Hepatocyte (in vitro differentiated cells): ENCODE measurements around the gene VPS72. TPM values are rescaled to one million over a fixed set of nuclear protein-coding genes. Genes with fewer than 3 reads are reported as not detected.

Source experiments
- DNase-seq: peaks from one replicate; pipeline ENCODE4 v3.0.0-alpha.2; 2016; ENCODE audit warnings: low spot score
- H2AFZ ChIP-seq: fragments of 200-600 bp; sonication (generic); 2 replicates; pipeline ENCODE4 v1.6.0; 2016; ENCODE audit warnings: antibody characterized with exemption, mild to moderate bottlenecking
- H3K27ac ChIP-seq: fragments of 200-600 bp; sonication (generic); 2 replicates; pipeline ENCODE4 v1.5.1; 2016; ENCODE audit warnings: mild to moderate bottlenecking
- H3K27me3 ChIP-seq: fragments of 200-600 bp; sonication (generic); 2 replicates; pipeline ENCODE4 v1.6.1; 2016
- H3K36me3 ChIP-seq: fragments of 200-600 bp; sonication (generic); replicated peaks from 2 replicates; pipeline ENCODE4 v1.5.1; 2016; ENCODE audit warnings: low read depth; ENCODE audit not compliant: insufficient read depth
- H3K4me1 ChIP-seq: fragments of 200-600 bp; sonication (generic); 2 replicates; pipeline ENCODE4 v1.5.1; 2016; ENCODE audit warnings: mild to moderate bottlenecking, moderate library complexity; ENCODE audit not compliant: insufficient read depth
- H3K4me2 ChIP-seq: fragments of 200-600 bp; sonication (generic); 2 replicates; pipeline ENCODE4 v1.6.0; 2016
- H3K4me3 ChIP-seq: fragments of 200-600 bp; sonication (generic); 2 replicates; pipeline ENCODE4 v1.5.1; 2016; ENCODE audit warnings: mild to moderate bottlenecking
- H3K79me2 ChIP-seq: fragments of 200-600 bp; sonication (generic); 2 replicates; pipeline ENCODE4 v1.6.0; 2017; ENCODE audit warnings: mild to moderate bottlenecking
- H3K9me2 ChIP-seq: fragments of 200-600 bp; sonication (generic); replicated peaks from 2 replicates; pipeline ENCODE4 v1.6.0; 2017; ENCODE audit warnings: mild to moderate bottlenecking; ENCODE audit not compliant: insufficient read depth
- H3K9me3 ChIP-seq: fragments of 200-600 bp; sonication (generic); 2 replicates; pipeline ENCODE4 v1.5.1; 2016; ENCODE audit warnings: low read depth, mild to moderate bottlenecking
- H4K20me1 ChIP-seq: fragments of 200-600 bp; sonication (generic); 2 replicates; pipeline ENCODE4 v1.6.0; 2016; ENCODE audit warnings: mild to moderate bottlenecking; ENCODE audit not compliant: insufficient read depth, poor library complexity, severe bottlenecking
- EZH2 ChIP-seq: fragments of 200-600 bp; sonication (generic); IDR thresholded peaks from 2 replicates; pipeline ENCODE4 v1.6.1; 2016; ENCODE audit warnings: antibody characterized with exemption, mild to moderate bottlenecking, borderline replicate concordance
- EZH2phosphoT487 ChIP-seq: fragments of 200-600 bp; sonication (generic); IDR thresholded peaks from one replicate; pipeline ENCODE4 v1.6.1; 2018; ENCODE audit warnings: antibody characterized with exemption, mild to moderate bottlenecking, low read depth, moderate library complexity; ENCODE audit not compliant: unreplicated experiment, severe bottlenecking
- WGBS: methylation state at CpG from one replicate; pipeline ENCODE4 v1.1.6; 2016; ENCODE audit warnings: low lambda C conversion rate; ENCODE audit errors: missing lambda C conversion rate; 5-methylcytosine and 5-hydroxymethylcytosine counted together
- polyA plus RNA-seq: library from polyadenylated mRNA; unstranded; fragments of >200 nt; fragmentation: Nextera tagmentation; extraction: Ambion mirVana; gene quantifications from 2 replicates; pipeline ENCODE4 v1.2.1, GENCODE V29; 2016
- total RNA-seq: library from RNA; depleted of rRNA; stranded (reverse); fragments of >200 nt; gene quantifications from 2 replicates; pipeline ENCODE4 v1.2.3, GENCODE V29; 2014
- TF ChIP-seq, protein P1 (sequence below): fragments of 200-600 bp; sonication (generic); IDR thresholded peaks from 2 replicates; pipeline ENCODE4 v1.5.1; 2016; ENCODE audit warnings: antibody characterized with exemption, mild to moderate bottlenecking; ENCODE audit not compliant: poor library complexity

The VPS72 gene
- total and polyA plus RNA-seq, 2 experiments from 2014 or later: 48.1 to 52.2 TPM

DNA sequence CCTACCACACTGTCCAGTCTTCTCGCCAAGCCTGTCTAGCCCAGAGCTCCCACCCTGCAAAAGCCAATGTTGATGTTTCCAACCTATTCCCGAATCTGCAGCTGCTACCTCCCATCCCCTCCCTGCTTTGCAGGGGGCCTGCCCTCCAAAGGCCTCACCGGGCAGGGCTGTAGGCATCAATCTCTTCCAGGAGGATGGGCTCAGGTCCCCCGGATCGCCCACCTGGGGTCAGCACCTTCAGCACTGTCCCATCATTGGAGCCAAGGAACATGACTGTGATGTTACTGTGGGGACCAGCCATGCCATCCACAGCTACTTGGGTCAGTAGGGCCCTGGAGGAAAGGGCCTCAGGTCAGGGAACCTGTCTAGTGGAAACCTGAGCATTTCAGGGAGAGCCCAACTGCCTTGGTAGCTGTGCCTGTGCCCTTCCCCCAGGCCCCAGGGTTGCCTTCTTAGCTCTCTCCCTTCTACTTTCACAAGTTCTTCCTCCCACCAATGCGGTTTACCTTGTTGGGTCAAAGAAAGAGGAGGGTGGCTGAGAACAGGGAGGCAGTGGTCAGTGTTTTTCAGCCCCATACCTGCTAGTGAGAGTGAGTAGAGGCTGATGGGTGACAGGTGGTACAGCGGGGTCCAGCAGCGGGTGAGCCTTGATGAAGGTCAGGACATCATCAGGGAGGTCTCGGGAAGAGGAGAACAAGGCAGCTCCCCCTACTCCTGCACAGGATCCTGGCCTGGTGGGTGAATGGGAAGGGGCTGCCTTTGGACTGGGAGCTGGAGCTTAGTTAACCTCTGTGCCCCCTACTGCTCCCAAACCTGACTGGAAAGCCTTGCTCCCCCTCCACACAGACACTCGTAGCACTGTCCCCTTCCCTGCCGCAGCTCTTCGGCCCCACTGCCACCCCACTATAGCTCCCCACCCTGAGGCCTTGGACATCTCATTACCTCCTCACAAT is 54.3 kb downstream of the VPS72 start:
- Histone ChIP-seq H4K20me1 (no peaks in the 10 kb centered on the region), H3K79me2 (no peaks in the 10 kb centered on the region), H3K4me1 (peaks cover 14% of the 10 kb centered on the region), H3K9me2 (no peaks in the 10 kb centered on the region), H2AFZ (no peak overlapping the region), H3K4me2 (no peak overlapping the region), H3K36me3 (no peaks in the 10 kb centered on the region), H3K4me3 (no peak overlapping the region), H3K27me3 (peaks cover 13% of the 10 kb centered on the region), H3K9me3 (no peaks in the 10 kb centered on the region), H3K27ac (no peak overlapping the region)
- DNase-seq: no peak
- TF ChIP-seq EZH2: no peak
- TF ChIP-seq, protein P1, sequence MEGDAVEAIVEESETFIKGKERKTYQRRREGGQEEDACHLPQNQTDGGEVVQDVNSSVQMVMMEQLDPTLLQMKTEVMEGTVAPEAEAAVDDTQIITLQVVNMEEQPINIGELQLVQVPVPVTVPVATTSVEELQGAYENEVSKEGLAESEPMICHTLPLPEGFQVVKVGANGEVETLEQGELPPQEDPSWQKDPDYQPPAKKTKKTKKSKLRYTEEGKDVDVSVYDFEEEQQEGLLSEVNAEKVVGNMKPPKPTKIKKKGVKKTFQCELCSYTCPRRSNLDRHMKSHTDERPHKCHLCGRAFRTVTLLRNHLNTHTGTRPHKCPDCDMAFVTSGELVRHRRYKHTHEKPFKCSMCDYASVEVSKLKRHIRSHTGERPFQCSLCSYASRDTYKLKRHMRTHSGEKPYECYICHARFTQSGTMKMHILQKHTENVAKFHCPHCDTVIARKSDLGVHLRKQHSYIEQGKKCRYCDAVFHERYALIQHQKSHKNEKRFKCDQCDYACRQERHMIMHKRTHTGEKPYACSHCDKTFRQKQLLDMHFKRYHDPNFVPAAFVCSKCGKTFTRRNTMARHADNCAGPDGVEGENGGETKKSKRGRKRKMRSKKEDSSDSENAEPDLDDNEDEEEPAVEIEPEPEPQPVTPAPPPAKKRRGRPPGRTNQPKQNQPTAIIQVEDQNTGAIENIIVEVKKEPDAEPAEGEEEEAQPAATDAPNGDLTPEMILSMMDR: no peak
- no peak for TF ChIP-seq EZH2phosphoT487
- 89% methylated on average over 12 of the region's 12 CpGs for WGBS

DNA sequence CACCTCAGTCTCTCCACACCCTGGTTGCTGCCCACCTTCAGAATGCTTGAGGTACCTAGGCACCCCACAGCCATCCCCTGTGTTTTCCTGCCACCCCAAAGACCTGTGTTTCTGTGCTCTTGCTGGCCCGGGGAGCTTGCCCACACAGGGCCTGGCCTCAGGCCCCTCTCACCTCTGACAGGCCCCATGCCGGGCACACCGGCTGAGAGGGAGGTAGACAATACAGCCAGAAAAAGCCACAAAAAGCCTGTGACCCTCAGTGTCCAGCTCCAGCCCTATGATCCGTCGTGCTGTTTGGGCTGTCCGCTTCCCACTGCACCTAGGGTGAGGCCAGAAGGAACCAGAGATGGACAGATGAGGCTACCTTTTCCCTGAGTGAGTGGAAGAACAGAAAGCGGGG is 55.0 kb downstream of the VPS72 start:
- Histone ChIP-seq H3K79me2 (no peaks in the 10 kb centered on the region), H3K4me1 (peaks cover 14% of the 10 kb centered on the region), H3K9me2 (no peaks in the 10 kb centered on the region), H3K27ac (no peak overlapping the region), H3K4me3 (no peak overlapping the region), H4K20me1 (no peaks in the 10 kb centered on the region), H3K9me3 (no peaks in the 10 kb centered on the region), H3K4me2 (no peak overlapping the region), H2AFZ (no peak overlapping the region), H3K36me3 (no peaks in the 10 kb centered on the region), H3K27me3 (peaks cover 17% of the 10 kb centered on the region)
- WGBS: 97% methylated on average over 7 of the region's 7 CpGs
- DNase-seq: no peak
- no peak for TF ChIP-seq EZH2phosphoT487
- TF ChIP-seq, protein P1: no peak
- TF ChIP-seq EZH2: no peak

DNA sequence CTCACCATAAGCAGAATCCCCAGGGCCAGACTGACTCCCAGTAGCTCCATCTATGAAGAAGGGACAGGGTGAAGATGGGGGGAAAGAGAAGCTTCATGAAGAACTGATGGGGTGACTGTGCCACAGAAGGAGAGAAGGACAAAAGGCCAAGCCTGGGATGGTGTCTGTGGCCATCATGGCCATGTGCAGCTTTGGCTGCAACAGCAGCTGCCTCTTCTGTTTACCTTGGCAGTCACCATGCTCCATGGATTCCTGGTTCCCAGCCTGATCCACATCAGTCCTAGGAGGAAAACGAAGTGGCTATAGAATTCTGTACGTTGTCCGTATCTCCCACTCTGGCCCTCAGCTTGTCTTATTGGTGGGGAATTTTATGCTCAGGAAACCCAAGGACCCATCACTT is 55.6 kb downstream of the VPS72 start:
- TF ChIP-seq, protein P1: no peak
- TF ChIP-seq EZH2phosphoT487 (no peak), EZH2 (no peak)
- Histone ChIP-seq H3K9me2 (no peaks in the 10 kb centered on the region), H3K4me3 (no peak overlapping the region), H3K4me1 (peaks cover 14% of the 10 kb centered on the region), H3K4me2 (no peak overlapping the region), H3K36me3 (no peaks in the 10 kb centered on the region), H3K9me3 (no peaks in the 10 kb centered on the region), H3K79me2 (no peaks in the 10 kb centered on the region), H3K27ac (no peak overlapping the region), H3K27me3 (peaks cover 17% of the 10 kb centered on the region), H4K20me1 (no peaks in the 10 kb centered on the region), H2AFZ (no peak overlapping the region)
- DNase-seq: no peak
- 98% methylated on average over 3 of the region's 3 CpGs for WGBS
